PFSK-1 (cell line): ENCODE measurements around the gene RER1.

Experiments used
- FOXP2 ChIP-seq: optimal IDR thresholded peaks from 2 replicates; pipeline ENCODE3; 2011; ENCODE audit warnings: borderline replicate concordance, control low read depth, inconsistent platforms; ENCODE audit not compliant: insufficient read depth; ENCODE audit errors: extremely low read length, extremely low read depth
- POLR2AphosphoS5 ChIP-seq: IDR thresholded peaks from 2 replicates; pipeline ENCODE4 v1.6.1; 2012; ENCODE audit warnings: low read depth, mild to moderate bottlenecking, control low read depth, low read length, moderate library complexity
- REST ChIP-seq, 2 experiments: IDR thresholded peaks; 2 replicates each; pipeline versions ENCODE4 v1.6.1 to v1.8.0; 2011 to 2012; ENCODE audit warnings: low read depth in 2 of 2, low read length in 2 of 2, control low read depth in 1 of 2, inconsistent platforms in 1 of 2, mild to moderate bottlenecking in 1 of 2, moderate library complexity in 1 of 2; ENCODE audit not compliant: insufficient read depth in 1 of 2
- SIN3A ChIP-seq: IDR thresholded peaks from 2 replicates; pipeline ENCODE4 v1.6.1; 2012; ENCODE audit warnings: mild to moderate bottlenecking, low read length, moderate library complexity, borderline replicate concordance; ENCODE audit not compliant: insufficient read depth
- TAF1 ChIP-seq: IDR thresholded peaks from 2 replicates; pipeline ENCODE4 v1.6.1; 2012; ENCODE audit warnings: low read length, control low read depth, borderline replicate concordance; ENCODE audit not compliant: insufficient read depth

The RER1 gene

DNA sequence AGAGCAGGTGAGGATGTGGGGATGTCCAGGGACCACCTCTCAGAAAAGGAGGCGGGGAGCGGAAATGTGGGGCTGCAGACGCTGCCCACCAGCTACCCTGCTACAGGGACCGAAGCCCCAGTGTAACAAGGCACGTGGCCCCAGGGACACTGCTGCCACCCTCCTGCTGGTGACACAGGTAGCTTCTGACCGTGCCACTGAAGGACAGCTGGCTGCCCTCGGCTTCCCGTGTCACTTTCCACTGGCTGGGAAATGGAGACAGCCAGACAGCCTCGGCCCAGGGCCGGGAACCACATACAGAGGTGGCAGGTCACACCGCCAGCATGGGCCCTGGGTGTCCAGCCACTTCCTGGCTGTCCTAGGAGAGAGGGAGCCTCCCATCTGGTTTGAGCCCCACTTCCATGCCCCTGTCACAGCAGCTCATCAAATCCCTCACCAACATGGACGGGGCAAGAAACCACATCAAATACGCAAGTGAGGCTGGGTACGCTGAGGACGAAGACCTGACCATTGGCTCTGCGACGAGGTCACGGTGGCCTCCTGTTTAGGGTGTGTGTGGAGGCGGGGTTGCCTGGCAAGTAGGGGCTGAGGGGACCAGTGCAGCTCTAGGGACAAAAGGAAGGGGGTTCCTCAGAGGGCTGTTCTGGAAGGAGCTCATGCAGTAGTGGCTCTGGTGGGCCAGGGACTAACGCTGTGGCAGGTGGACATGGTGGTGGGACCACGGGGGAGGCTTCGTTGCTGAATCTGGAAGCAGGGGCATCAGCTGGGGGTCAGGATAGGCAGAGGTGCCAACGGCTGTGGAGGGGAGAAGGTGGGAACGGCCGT is 15.7 kb downstream of the RER1 start:
- TF ChIP-seq REST (IDR thresholded peaks at IDR 0.05; ENCODE audit: insufficient read depth in 1 of 2, low read depth in 2 of 2, low read length in 2 of 2) = no peak

GRCh38 chr1:2407991-2408275 is 16.3 kb downstream of the RER1 start:
- TF ChIP-seq FOXP2 (no peak), POLR2AphosphoS5 (no peak), TAF1 (no peak), REST (IDR thresholded peaks at IDR 0.05; ENCODE audit: insufficient read depth in 1 of 2, low read depth in 2 of 2, low read length in 2 of 2) (no peak), SIN3A (no peak)

DNA sequence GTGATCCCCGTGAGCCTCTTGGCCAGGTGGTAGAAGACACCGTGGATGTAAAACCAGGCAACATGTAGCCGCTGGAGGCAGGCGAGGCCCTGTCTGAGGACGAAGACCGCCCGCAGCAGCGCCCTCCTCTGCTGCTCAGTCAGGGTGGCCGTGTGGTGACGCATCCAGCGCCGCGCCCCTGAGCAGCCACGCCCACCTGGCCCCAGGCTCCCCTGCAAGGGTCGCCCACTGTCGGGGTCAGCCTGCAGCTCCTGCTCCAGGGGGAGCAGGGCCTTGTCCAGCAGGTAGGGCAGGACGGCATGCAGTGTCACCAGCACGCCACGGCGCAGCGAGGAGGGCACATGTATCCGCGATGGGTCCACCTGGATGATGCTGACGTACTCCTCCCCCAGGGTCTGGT is 16.8 kb downstream of the RER1 start:
- no peak for TF ChIP-seq REST (IDR thresholded peaks at IDR 0.05; ENCODE audit: insufficient read depth in 1 of 2, low read depth in 2 of 2, low read length in 2 of 2)
- TF ChIP-seq FOXP2 = no peak
- TF ChIP-seq TAF1 = no peak
- TF ChIP-seq SIN3A = no peak
- no peak for TF ChIP-seq POLR2AphosphoS5

DNA sequence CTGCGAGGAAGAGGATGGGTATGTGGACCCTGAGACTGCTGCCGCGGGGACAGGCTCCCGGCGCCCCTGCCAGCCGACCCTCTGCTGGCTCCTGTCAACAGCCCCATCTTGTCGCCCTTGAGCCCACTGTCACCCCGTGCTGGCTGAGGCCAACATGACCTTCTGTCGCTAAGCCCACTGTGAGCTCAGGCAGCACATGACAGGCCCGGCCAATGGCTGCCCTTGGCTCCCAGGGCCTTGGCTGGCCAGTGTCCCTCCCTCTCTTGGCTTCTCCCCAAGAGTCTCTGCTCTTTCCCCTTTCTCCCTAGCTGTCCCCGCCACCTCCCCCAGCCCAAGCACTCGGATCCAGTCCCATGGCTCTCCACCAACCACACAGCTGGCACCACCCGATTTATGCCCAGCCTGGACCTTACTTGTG is 17.2 kb downstream of the RER1 start:
- TF ChIP-seq REST (IDR thresholded peaks at IDR 0.05; ENCODE audit: insufficient read depth in 1 of 2, low read depth in 2 of 2, low read length in 2 of 2) (no peak), FOXP2 (no peak), POLR2AphosphoS5 (no peak), SIN3A (no peak), TAF1 (no peak)

DNA sequence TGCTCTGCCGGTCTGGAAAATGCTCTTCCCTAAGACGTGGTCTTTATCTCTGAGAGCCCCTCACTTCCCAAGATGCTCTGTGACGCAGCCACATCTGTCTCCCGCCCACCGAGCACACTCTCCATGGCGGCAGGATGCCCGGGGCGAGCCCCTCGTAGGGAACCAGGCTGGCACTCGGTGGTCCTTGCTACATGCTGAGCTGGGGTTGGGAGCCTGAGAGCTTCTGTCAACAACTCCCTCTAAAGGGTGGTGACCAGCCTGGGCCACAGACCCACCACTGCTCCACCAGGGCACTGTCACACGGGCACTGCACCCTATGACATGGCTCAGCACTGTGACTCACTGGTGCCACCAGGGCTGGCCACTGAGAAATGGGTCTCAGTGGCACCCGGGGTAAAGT is 18.1 kb downstream of the RER1 start:
- TF ChIP-seq FOXP2 (no peak), SIN3A (no peak), REST (IDR thresholded peaks at IDR 0.05; ENCODE audit: insufficient read depth in 1 of 2, low read depth in 2 of 2, low read length in 2 of 2) (no peak), POLR2AphosphoS5 (no peak), TAF1 (no peak)
